SIG-M5 treated with dmso at 0.1 percent for 504 hours (cell line): ENCODE measurements around the gene PATJ.

ENCODE experiments used
- DNase-seq: peaks from one replicate; lab custom pipeline; 2025; ENCODE audit not compliant: unreplicated experiment; lab: John Stamatoyannopoulos, UW

PATJ gene

GRCh38 chr1:61979729-61980128 lies 237.4 kb downstream of the PATJ start:
- no peak for DNase-seq

- no peak for DNase-seq
Measured at GRCh38 chr1:61980561-61980960, 238.3 kb downstream of the PATJ start.

- no peak for DNase-seq
Measured at GRCh38 chr1:61981870-61982660, 239.8 kb downstream of the PATJ start.

- DNase-seq = no peak
Measured at GRCh38 chr1:61983236-61983635, 241.0 kb downstream of the PATJ start.

- DNase-seq = no peak
Measured at GRCh38 chr1:61992257-61992656, 250.0 kb downstream of the PATJ start.

- DNase-seq = no peak
Measured at GRCh38 chr1:61993331-61993961, 251.2 kb downstream of the PATJ start.

- DNase-seq = no peak
Measured at GRCh38 chr1:61995641-61996040, 253.4 kb downstream of the PATJ start.

GRCh38 chr1:61997123-61997522 lies 254.8 kb downstream of the PATJ start:
- no peak for DNase-seq

GRCh38 chr1:62003777-62004176 lies 261.5 kb downstream of the PATJ start:
- DNase-seq = no peak

GRCh38 chr1:62006690-62007089 lies 264.4 kb downstream of the PATJ start:
- no peak for DNase-seq

GRCh38 chr1:62011006-62011405 lies 268.7 kb downstream of the PATJ start:
- DNase-seq = no peak

- DNase-seq = no peak
Measured at GRCh38 chr1:62012095-62012494, 269.8 kb downstream of the PATJ start.

GRCh38 chr1:62012836-62013235 lies 270.6 kb downstream of the PATJ start:
- no peak for DNase-seq

- DNase-seq = no peak
Measured at GRCh38 chr1:62013264-62013663, 271.0 kb downstream of the PATJ start.

GRCh38 chr1:62022382-62022983 lies 280.2 kb downstream of the PATJ start:
- no peak for DNase-seq

- DNase-seq = no peak
Measured at GRCh38 chr1:62024690-62025089, 282.4 kb downstream of the PATJ start.

GRCh38 chr1:62025154-62025553 lies 282.9 kb downstream of the PATJ start:
- DNase-seq = no peak

- no peak for DNase-seq
Measured at GRCh38 chr1:62025892-62026291, 283.6 kb downstream of the PATJ start.

GRCh38 chr1:62029704-62030103 lies 287.4 kb downstream of the PATJ start:
- no peak for DNase-seq

- DNase-seq = no peak
Measured at GRCh38 chr1:62034790-62035189, 292.5 kb downstream of the PATJ start.

- no peak for DNase-seq
Measured at GRCh38 chr1:62037274-62037673, 295.0 kb downstream of the PATJ start.

- no peak for DNase-seq
Measured at GRCh38 chr1:62038594-62039284, 296.5 kb downstream of the PATJ start.
